ENCODE data around the gene PCDHB15.

Gene PCDHB15

DNA sequence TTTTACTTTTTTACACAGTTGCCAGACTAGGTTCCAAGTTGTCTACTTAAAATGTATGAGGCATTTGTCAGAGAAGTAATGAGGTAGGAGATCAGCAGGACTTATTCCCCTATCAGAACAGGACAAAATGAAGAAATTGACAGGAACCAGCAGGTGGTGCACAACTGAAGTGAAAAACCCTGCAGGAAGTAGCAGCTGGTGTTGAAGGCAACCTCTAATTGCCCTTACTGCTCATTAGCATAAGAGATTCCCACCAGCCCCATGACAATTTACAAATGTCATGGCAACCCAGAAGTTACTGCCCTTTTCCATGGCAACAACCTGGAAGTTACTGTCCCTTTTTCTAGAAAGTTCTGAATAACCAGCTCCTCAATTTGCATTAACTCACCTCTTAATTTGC, 5.4 kb downstream of the PCDHB15 start:
- DNase-seq, result no peak

DNA sequence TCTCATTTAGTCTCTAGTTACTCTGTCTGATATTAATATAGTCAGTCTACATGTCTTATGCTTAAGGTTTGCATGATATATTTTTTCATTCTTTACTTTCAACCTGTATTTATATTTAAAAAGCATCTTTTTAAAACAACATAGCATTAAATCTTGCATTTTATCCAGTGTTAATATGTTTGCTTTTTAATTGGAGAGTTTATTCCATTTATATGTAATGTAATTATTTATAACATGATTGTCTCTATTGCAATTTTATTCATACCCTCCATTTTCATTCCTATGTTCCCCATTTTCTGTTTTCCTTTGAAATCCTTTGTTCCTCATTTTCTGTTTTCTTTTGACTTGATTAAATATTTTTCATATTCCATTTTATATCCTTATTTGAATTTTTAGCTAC, 13.3 kb downstream of the PCDHB15 start:
- DNase-seq, result no peak

DNA sequence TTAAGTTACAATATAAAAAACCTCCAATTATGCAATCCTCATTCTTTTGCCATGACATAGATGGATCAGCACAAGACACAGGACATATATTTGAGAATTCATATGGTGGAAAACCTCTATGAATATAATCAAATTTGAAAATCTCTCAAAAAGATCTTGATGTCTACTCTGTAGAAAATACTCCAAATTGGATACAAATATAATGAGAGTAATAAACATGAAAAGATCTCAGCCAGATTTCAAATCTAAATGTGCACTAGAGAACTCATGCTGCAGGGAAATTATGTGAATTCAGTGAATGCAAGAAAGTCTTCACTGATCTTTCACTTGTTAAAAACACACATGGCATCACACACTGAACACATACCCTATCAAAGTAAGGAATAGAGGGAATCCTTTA, 13.8 kb downstream of the PCDHB15 start:
- DNase-seq, result no peak

DNA sequence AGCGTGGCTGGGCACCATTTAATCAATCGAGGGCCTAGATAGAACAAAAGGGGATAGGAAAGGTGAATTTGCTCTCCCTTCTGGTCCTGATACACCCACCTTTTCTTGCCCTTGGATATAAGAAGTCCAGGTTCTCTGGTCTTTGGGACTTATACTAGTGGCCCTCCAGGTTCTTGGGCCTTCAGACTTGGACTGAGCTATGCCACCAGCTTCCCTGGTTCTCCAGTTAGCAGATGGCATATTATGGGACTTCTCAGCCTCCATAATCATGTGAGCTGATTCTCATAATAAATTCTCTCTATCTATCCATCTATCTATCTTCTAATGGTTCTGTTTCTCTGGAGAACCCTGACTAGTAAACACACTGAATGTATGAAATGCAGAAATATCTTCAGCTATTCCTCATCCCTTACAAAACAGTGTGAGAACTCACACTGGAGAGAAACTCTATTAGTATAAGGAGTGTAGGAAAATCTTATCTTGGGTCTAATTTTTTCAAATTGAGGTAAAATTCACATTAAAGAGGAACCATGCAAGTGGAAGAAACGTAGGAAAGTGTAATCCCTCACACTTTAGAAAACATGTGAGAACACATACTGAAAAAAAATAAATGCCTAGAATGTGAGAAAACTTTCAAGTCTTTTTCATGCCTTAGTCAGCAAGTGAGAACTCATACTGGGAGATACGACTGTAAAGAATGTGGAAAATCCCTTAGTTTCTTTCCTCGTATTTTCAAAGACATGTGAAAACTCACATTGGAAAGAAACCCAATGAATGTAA, 15.5 kb downstream of the PCDHB15 start:
- no peak for DNase-seq

DNA sequence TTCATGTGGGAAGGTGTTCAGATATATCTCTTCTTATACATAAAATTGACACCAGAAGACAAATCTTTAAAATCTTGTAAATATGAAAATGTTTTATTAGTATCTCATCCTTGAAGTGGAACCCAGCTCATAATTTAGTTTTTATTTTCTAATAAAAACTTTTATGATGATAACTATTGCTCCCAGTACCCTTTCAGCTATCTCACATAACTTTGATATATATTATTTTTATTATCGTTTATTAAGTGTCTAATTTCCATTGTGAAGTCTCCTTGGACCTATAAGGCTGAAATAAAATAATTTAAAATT, 16.0 kb downstream of the PCDHB15 start:
- DNase-seq, result no peak

DNA sequence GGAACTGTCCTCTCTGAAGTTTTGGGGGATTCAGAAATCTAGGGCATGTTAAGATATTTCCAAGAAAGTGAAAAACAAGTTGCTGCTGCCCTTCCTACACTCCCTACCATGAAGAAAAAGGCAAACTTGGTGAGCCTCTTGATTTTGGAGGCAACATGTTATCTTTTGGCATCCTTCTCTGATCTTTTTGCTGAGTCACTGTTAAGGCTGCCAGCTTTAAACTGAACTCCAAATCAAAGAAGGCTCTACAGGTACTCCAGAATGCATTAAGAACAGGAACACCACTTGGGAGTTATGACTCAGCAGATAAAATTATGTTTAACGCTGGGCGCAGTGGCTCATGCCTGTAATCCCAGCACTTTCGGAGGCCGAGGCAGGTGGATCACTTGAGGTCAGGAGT, 24.0 kb downstream of the PCDHB15 start:
- no peak for DNase-seq

DNA sequence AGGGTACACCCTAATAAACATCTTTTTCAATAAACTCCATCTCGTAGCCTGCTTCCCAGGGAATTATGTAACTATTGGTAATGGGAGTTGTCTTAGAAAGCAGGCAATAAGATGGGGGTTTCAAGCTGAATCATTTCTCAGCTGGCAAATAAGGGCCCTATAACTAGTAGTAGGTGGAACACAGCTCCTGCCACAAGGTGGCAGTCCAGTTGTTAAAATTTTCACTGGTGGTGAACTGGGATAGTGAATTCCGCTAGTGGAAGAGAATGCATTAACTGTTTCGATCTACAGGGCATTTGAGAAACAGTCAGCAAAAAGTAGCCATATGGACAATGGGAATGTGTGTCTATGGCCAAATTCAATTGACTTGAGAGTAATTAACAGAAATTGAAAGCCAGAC, 27.7 kb downstream of the PCDHB15 start:
- DNase-seq, result no peak

DNA sequence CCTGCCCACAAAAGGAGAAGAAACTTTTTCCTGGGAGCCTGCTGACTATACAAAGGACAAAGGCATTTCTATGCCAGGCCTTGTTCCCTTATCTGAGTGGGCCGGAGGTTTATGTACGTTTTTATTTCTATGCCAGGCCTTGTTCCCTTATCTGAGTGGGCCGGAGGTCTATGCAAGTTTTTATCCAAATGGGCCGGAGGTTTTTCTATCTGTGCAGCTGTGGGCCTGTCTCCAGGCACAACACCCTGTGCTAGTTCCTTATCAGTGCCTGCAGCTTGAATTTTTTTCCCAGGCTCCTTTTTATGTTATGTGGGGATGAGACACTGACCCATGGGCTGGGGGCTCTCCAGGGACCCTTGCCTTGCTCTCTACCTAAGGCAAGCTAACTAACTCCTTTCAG, 53.2 kb downstream of the PCDHB15 start:
- no peak for DNase-seq

Data from stimulated activated CD4-positive, alpha-beta T cell treated with anti-CD3 and anti-CD28 coated beads, Interleukin-15, amount 100 ng/mL, for 24 hours (primary cell).